IPS-15b (cell line): Measurements from ENCODE around the gene NCKAP5.

Experiments
- H3K27me3 ChIP-seq: one replicate; pipeline ENCODE4 v1.6.1; 2013; ENCODE audit warnings: low read length; ENCODE audit not compliant: control insufficient read depth, insufficient read depth
- H3K36me3 ChIP-seq: one replicate; pipeline ENCODE4 v1.6.1; 2013; ENCODE audit warnings: low read length; ENCODE audit not compliant: control insufficient read depth, insufficient read depth
- H3K4me1 ChIP-seq: one replicate; pipeline ENCODE4 v1.6.1; 2013; ENCODE audit warnings: mild to moderate bottlenecking, low read length; ENCODE audit not compliant: control insufficient read depth, insufficient read depth
- H3K4me3 ChIP-seq: one replicate; pipeline ENCODE4 v1.5.1; 2013; ENCODE audit warnings: low read depth, low read length
- H3K9ac ChIP-seq: one replicate; pipeline ENCODE4 v1.6.1; 2013; ENCODE audit warnings: low read depth, mild to moderate bottlenecking, low read length
- H3K9me3 ChIP-seq: one replicate; pipeline ENCODE4 v1.6.1; 2013; ENCODE audit warnings: mild to moderate bottlenecking, low read length; ENCODE audit not compliant: control insufficient read depth, insufficient read depth

NCKAP5 gene

DNA sequence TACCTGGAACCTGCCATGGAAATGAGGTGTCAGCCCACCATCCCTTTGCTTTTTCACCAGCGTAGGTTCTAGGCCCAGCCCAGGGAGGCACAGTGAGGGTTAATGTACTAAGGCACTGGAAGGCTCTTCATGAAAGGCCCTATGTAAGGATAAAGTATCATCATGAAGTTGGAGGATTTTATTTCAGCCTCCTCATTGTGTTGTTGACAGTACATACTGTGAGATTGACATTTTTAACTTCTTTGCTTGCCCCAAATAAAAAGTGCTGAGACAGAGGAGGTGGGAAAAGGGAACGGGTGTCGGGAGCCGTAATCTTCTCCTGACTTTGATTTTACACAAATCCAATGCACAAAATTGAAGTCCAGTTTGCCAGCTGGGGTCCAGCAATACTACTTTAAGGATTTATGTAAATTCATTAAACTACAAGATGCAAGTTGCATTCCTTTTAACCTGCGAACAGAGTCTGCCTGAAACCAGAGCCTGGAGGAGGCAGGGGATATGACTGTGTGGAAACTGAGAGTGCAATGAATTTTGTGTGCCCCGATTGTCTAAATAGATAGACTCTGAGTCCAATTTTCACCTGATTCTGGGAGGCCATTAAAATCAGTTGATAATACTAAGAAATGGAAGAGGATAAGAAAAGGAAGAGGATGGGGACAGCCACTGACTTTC, 5.4 kb upstream of the NCKAP5 start:
- Histone ChIP-seq H3K27me3 (no peaks in the 10 kb centered on the region), H3K36me3 (no peaks in the 10 kb centered on the region), H3K9ac (no peak overlapping the region), H3K4me3 (no peak overlapping the region), H3K9me3 (no peaks in the 10 kb centered on the region), H3K4me1 (peaks cover 19% of the 10 kb centered on the region)

DNA sequence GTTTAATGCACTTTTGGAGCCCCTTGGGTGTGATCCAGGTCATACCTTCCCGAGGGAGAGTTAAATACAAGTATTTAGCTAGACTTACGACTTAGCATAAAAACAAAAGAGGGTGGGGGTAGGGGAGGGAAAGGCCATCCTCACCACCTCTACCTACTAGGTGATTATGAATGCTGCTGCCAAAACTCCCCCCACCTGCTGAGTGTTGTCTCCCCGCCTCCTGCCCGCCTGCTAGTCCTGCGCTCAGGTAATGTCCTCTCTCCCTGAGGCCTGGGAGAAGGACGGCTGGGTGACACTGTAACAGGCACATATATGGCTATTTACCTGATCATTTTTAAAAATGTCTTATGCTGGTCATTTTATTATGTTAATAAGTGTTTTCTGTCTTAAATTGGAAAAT, 3.0 kb upstream of the NCKAP5 start:
- peak overlapping the region; percentile 23 for H3K4me3 ChIP-seq
- no peaks in the 10 kb centered on the region for H3K9me3 ChIP-seq
- no peak overlapping the region for H3K9ac ChIP-seq
- no peaks in the 10 kb centered on the region for H3K36me3 ChIP-seq
- peaks cover 33% of the 10 kb centered on the region for H3K4me1 ChIP-seq
- no peaks in the 10 kb centered on the region for H3K27me3 ChIP-seq

DNA sequence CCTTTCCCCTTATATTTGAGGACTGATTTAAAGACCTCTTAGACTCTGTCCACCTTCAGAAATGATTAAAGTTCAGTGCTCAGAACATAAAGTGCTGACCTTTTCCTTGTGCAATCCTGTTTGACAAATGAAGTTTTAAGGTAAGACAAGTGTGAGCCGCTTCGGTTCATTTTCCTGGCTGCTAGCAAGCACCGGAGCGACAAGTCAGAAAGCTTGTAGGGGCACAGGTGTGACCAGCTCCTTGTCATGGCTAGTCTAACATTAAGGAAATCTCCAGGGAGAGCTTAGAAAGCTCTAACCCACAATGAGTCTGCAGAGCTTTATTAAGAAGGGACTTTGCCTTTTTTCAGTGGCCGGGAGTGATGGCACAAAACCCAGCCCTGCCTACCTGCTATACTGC, 2.3 kb upstream of the NCKAP5 start:
- no peak overlapping the region for H3K4me3 ChIP-seq
- no peaks in the 10 kb centered on the region for H3K36me3 ChIP-seq
- H3K9ac ChIP-seq = no peak overlapping the region
- H3K4me1 ChIP-seq = peaks cover 33% of the 10 kb centered on the region
- H3K9me3 ChIP-seq = no peaks in the 10 kb centered on the region
- H3K27me3 ChIP-seq = no peaks in the 10 kb centered on the region

DNA sequence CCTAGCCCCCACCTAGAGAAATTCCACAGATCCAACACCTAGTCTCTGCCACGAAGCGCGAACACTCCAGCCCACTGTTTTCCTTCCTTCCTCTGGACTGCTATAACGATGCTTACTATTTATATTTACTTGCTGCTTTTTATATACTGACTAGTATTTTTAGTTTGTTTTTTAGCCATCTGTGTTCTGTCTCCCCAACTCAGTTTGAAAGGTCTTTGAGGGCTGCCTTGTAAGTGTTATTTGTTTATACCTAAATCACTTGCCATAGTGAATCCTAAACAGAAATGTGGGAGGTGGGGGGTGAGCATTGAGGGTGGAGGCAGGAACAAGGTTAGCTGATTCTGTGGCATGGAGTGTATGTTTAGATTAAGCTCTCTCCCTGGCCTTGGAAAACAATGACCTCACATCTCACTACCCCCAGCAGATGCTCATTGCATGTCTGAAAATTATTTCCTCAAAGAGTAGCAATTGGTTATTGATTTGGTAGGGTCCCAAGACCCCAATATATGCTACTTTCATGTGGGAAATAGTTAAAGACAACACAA, 1.1 kb upstream of the NCKAP5 start:
- Histone ChIP-seq H3K4me3 (no peak overlapping the region), H3K36me3 (no peaks in the 10 kb centered on the region), H3K9me3 (no peaks in the 10 kb centered on the region), H3K4me1 (peaks cover 33% of the 10 kb centered on the region), H3K27me3 (no peaks in the 10 kb centered on the region), H3K9ac (no peak overlapping the region)

DNA sequence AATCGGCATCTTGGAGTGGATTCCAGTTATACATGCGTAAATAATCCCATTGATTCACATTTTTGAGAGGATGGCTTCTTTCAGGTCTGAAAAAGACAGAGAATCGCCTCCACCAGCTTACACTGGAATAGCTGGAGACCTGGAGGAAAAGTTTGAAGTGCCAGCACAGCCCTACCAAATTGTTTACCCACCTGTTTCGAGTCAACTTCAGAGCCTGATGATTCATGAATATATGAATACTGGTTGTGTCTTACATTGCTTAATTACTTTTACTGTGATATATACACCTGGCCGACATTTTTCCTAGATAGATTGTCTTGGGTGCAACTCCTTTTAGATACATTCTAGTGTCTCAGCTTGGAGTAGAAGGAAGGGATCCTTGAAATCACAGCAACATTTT, 335 bp upstream of the NCKAP5 start:
- no peak overlapping the region for H3K4me3 ChIP-seq
- peaks cover 33% of the 10 kb centered on the region for H3K4me1 ChIP-seq
- no peaks in the 10 kb centered on the region for H3K27me3 ChIP-seq
- H3K36me3 ChIP-seq = no peaks in the 10 kb centered on the region
- no peaks in the 10 kb centered on the region for H3K9me3 ChIP-seq
- no peak overlapping the region for H3K9ac ChIP-seq

DNA sequence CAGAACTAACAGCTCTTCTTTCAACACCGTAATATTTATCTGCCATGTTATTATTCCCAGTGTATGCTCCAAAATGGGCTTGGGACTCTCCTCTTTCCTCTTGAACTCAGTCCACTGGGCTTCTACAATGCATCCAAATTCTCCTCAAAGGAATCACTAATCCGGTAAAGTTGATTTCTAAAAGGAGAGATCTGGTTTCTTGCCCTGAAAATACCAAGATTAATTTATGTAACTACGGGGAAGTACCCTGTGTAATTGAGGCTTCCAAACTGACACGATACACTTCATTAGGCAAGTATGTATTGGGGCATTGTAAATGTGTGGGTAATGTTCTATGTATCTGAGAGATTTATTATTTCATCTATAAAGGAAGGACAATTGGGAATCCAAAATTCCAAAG, 5.7 kb downstream of the NCKAP5 start:
- no peak overlapping the region for H3K4me3 ChIP-seq
- H3K9me3 ChIP-seq = no peaks in the 10 kb centered on the region
- peaks cover 3% of the 10 kb centered on the region for H3K4me1 ChIP-seq
- no peaks in the 10 kb centered on the region for H3K27me3 ChIP-seq
- no peaks in the 10 kb centered on the region for H3K36me3 ChIP-seq
- no peak overlapping the region for H3K9ac ChIP-seq

DNA sequence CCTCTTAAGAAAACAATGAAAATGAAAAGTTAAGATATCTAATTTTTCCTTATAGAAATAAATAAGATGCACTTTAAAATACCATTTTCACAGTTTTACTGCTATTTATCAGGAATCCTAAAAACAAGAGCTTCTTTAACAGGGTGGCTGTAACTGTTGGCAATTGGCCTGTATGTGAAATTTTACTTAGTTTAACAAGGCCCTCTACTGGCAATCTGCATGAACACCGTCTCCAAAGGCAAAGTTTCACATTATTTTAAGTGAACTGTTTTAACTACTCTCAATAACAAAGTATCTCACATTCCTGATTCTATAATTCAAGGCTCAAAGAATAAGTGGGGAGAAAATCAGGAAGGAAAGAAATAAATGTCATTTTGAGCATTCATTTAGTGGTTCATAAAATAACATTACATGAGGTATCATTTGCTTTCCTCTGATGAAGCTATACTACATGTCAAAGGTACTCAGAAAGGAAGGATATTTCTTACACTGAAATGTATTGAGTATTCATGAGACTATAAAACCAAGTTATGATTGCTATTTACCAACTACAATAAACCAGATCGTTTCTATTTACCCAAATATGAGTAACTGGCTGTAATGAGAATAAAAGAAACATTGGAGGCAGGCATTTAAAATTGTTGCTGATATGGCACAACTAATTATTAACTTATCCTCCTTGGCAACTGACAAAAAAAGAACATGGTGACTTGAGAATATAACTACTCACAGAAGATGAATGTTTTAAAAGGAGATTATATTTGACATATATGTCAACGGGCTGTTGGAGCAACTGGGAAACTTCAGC, 7.0 kb downstream of the NCKAP5 start:
- no peaks in the 10 kb centered on the region for H3K4me1 ChIP-seq
- H3K36me3 ChIP-seq = no peaks in the 10 kb centered on the region
- H3K9me3 ChIP-seq = no peaks in the 10 kb centered on the region
- no peak overlapping the region for H3K4me3 ChIP-seq
- no peak overlapping the region for H3K9ac ChIP-seq
- no peaks in the 10 kb centered on the region for H3K27me3 ChIP-seq

DNA sequence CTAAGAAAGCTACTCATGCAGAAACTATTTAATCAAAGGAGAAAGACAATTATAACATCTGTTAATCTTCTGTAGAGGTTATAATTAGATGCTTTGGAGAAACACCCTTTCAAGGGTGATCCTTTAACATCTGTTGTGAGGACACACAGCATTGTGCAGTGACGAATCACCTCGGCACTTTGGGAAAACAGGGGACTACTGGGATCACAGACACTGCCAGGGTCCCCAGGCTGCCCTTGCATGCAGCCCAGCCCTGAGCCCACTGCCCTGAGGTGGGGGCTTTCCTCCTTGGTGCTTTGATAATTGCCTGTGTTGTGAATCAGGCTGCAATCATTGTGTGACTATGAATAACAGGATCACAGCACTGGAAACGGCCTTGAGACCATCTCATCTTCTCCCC, 10.6 kb downstream of the NCKAP5 start:
- Histone ChIP-seq H3K4me1 (no peaks in the 10 kb centered on the region), H3K9ac (no peak overlapping the region), H3K27me3 (no peaks in the 10 kb centered on the region), H3K4me3 (no peak overlapping the region), H3K36me3 (no peaks in the 10 kb centered on the region), H3K9me3 (no peaks in the 10 kb centered on the region)

DNA sequence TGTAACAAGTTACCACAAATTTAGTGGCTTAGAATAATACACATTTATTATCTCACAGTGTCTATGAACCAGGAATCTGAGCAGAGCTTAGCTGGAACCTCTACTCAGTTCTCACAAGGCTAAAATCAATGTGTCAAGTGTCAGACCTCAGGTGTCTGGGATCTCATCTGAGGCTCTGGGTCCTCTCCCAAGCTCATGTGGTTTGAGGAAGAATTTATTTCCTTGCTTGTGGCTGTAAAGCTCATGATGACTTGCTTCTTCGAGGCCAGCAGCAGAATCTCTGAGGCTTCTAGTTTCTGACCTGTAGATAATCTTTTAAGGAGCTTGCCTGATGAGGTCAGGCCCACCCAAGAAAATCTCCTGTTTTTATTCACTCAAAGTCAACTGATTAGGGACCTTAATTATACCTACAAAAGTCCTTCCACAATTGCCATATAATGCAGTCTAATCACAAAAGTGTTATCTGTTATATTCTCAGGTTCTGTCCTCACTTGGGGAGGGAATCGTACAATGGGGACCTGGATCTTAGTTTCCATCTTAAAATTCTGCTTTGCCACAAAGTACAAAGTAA, 14.3 kb downstream of the NCKAP5 start:
- Histone ChIP-seq H3K36me3 (no peaks in the 10 kb centered on the region), H3K9ac (no peak overlapping the region), H3K4me3 (no peak overlapping the region), H3K4me1 (no peaks in the 10 kb centered on the region), H3K27me3 (no peaks in the 10 kb centered on the region), H3K9me3 (no peaks in the 10 kb centered on the region)

DNA sequence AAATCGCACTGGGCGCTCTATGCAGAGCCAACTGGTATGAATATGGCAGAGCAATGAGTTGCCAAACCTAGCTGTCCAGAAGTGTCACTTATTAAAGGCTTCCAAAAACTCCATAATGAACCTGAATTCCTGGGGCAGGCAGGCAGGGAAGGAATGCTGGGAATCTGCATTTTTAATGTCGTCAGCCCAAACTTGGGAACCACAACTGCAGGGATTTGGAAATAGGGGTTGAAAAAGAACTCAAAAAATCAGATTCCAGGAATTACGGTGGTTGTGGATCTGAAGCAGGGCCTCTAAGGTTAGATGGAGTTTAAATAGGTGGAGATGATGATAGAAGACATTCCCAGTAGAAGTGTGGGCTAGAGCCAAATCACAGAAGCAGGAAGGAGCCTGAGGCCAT, 15.0 kb downstream of the NCKAP5 start:
- no peak overlapping the region for H3K4me3 ChIP-seq
- H3K4me1 ChIP-seq = no peaks in the 10 kb centered on the region
- H3K9ac ChIP-seq = no peak overlapping the region
- H3K27me3 ChIP-seq = no peaks in the 10 kb centered on the region
- H3K36me3 ChIP-seq = no peaks in the 10 kb centered on the region
- no peaks in the 10 kb centered on the region for H3K9me3 ChIP-seq

DNA sequence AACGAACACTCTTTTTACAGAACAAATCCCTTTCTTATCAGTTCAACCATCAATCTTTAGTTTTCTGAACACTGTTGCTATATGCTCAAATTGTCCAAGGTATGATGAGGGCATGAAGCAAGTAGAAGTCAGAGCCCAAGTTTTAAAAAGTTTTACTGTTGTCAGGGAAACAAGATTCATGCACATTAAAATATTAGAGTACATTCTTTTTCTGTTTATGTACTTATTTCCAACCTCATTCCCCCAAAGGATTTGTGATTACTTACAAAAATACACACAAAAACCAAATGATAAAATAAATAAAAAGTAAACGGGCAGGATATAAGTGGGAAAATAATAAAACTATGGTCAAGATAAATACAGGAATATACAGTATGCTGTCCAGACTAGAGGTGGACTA, 15.4 kb downstream of the NCKAP5 start:
- H3K9me3 ChIP-seq = no peaks in the 10 kb centered on the region
- no peak overlapping the region for H3K9ac ChIP-seq
- H3K36me3 ChIP-seq = no peaks in the 10 kb centered on the region
- no peak overlapping the region for H3K4me3 ChIP-seq
- no peaks in the 10 kb centered on the region for H3K4me1 ChIP-seq
- no peaks in the 10 kb centered on the region for H3K27me3 ChIP-seq

DNA sequence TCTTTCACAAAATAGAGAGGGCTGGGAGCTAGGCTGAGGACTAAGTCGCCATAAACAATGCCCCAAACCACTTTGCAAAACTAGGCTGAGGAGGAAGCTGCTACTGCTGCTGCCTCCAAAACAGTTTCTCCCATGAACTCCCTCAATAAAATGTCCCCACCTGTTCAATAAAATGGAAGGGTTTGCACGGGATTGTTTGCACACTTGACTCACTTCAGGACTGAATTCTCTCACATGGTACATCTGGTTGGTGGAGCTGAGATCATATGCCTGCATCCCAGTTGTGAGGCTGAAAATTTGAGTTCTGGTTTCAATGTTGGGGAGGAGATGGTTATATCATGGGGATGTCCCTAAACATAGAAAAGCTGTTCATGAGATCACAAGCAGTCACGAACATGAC, 26.5 kb downstream of the NCKAP5 start:
- H3K27me3 ChIP-seq = no peaks in the 10 kb centered on the region
- no peak overlapping the region for H3K9ac ChIP-seq
- H3K4me1 ChIP-seq = no peaks in the 10 kb centered on the region
- no peak overlapping the region for H3K4me3 ChIP-seq
- H3K36me3 ChIP-seq = no peaks in the 10 kb centered on the region
- no peaks in the 10 kb centered on the region for H3K9me3 ChIP-seq
